HEK293 (cell line): ENCODE measurements around the gene PBRM1.

Experiments
- CTCF ChIA-PET: fragments of 350-600 bp; formaldehyde crosslinking; extraction: SDS; loops from one replicate; lab custom pipeline; 2021; ENCODE audit warnings: antibody characterized with exemption; lab: Yijun Ruan, JAX
- POLR2A ChIA-PET: fragments of 300-600 bp; formaldehyde crosslinking; extraction: SDS; loops from one replicate; lab custom pipeline; 2020; ENCODE audit warnings: antibody characterized with exemption, inconsistent platforms; lab: Yijun Ruan, JAX
- H3K27ac ChIP-seq: fragments of 200-500 bp; sonication (Bioruptor generic); 2 replicates; pipeline ENCODE4 v1.5.1; 2014; ENCODE audit warnings: low read depth, low read length, control low read depth, inconsistent platforms; ENCODE audit errors: extremely low read depth
- H3K36me3 ChIP-seq, 2 experiments: fragments of 200-500 bp in 1 of 2; sonication (Bioruptor generic) in 1 of 2; 1 replicate in 1 of 2; 2 replicates in 1 of 2; pipeline ENCODE4 v1.5.1; 2014 to 2017; ENCODE audit warnings: inconsistent platforms in 2 of 2, low read length in 2 of 2; ENCODE audit not compliant: control insufficient read depth in 2 of 2, insufficient read depth in 1 of 2
- H3K4me1 ChIP-seq: fragments of 200-500 bp; sonication (Bioruptor generic); 2 replicates; pipeline ENCODE4 v1.5.1; 2014; ENCODE audit warnings: mild to moderate bottlenecking, low read length, inconsistent platforms; ENCODE audit not compliant: control insufficient read depth, insufficient read depth
- H3K4me3 ChIP-seq: 2 replicates; pipeline ENCODE4 v1.5.1; 2011; ENCODE audit warnings: low read depth, mild to moderate bottlenecking, control low read depth, low read length, moderate library complexity
- H3K9me3 ChIP-seq: fragments of 200-500 bp; sonication (Bioruptor generic); 2 replicates; pipeline ENCODE4 v1.5.1; 2014; ENCODE audit warnings: low read depth, low read length, inconsistent platforms; ENCODE audit not compliant: control insufficient read depth, insufficient read depth
- KLF1 ChIP-seq: fragments of 450-650 bp; formaldehyde crosslinking; IDR thresholded peaks from 2 replicates; pipeline ENCODE4 v1.5.1; 2016; ENCODE audit warnings: missing biosample characterization, missing genetic modification characterization
- KLF10 ChIP-seq: fragments of 450-650 bp; IDR thresholded peaks from 2 replicates; pipeline ENCODE4 v1.5.1; 2018; ENCODE audit warnings: missing biosample characterization, mild to moderate bottlenecking, missing genetic modification characterization
- KLF9 ChIP-seq: fragments of 450-650 bp; formaldehyde crosslinking; IDR thresholded peaks from 2 replicates; pipeline ENCODE4 v1.5.1; 2016; ENCODE audit warnings: missing biosample characterization, missing genetic modification characterization, low read depth
- PRDM1 ChIP-seq: fragments of 450-650 bp; formaldehyde crosslinking; IDR thresholded peaks from 2 replicates; pipeline ENCODE4; 2016; ENCODE audit warnings: missing biosample characterization, missing genetic modification characterization
- TCF7L2 ChIP-seq: IDR thresholded peaks from 2 replicates; pipeline ENCODE4 v1.6.1; 2011; ENCODE audit warnings: low read depth, mild to moderate bottlenecking, inconsistent platforms, low read length, moderate library complexity, borderline replicate concordance
- ZBTB20 ChIP-seq: fragments of 450-650 bp; formaldehyde crosslinking; IDR thresholded peaks from 2 replicates; pipeline ENCODE4 v1.5.1; 2016; ENCODE audit warnings: missing biosample characterization, missing genetic modification characterization
- ZNF10 ChIP-seq: fragments of 450-650 bp; formaldehyde crosslinking; IDR thresholded peaks from 2 replicates; pipeline ENCODE4 v1.5.1; 2017; ENCODE audit warnings: missing biosample characterization, missing genetic modification characterization
- ZNF132 ChIP-seq: fragments of 450-650 bp; formaldehyde crosslinking; IDR thresholded peaks from 2 replicates; pipeline ENCODE4 v1.5.1; 2017; ENCODE audit warnings: missing biosample characterization, missing genetic modification characterization, borderline replicate concordance
- ZNF157 ChIP-seq: fragments of 450-650 bp; formaldehyde crosslinking; IDR thresholded peaks from 2 replicates; pipeline ENCODE4 v1.5.1; 2016; ENCODE audit warnings: missing biosample characterization, missing genetic modification characterization
- ZNF221 ChIP-seq: fragments of 450-650 bp; formaldehyde crosslinking; IDR thresholded peaks from 2 replicates; pipeline ENCODE4 v1.5.1; 2017; ENCODE audit warnings: missing biosample characterization, missing genetic modification characterization, borderline replicate concordance
- ZNF248 ChIP-seq: fragments of 450-650 bp; formaldehyde crosslinking; IDR thresholded peaks from 2 replicates; pipeline ENCODE4 v1.5.1; 2017; ENCODE audit warnings: missing biosample characterization, missing genetic modification characterization
- ZNF292 ChIP-seq: fragments of 450-650 bp; formaldehyde crosslinking; IDR thresholded peaks from 2 replicates; pipeline ENCODE4 v1.5.1; 2016; ENCODE audit warnings: low read depth, missing biosample characterization, missing genetic modification characterization, borderline replicate concordance
- ZNF341 ChIP-seq: fragments of 450-650 bp; formaldehyde crosslinking; IDR thresholded peaks from 2 replicates; pipeline ENCODE4; 2016; ENCODE audit warnings: low read depth, missing biosample characterization, missing genetic modification characterization
- ZNF416 ChIP-seq: fragments of 450-650 bp; formaldehyde crosslinking; IDR thresholded peaks from 2 replicates; pipeline ENCODE4 v1.5.1; 2016; ENCODE audit warnings: missing biosample characterization, missing genetic modification characterization
- ZNF501 ChIP-seq: fragments of 450-650 bp; formaldehyde crosslinking; IDR thresholded peaks from 2 replicates; pipeline ENCODE4 v1.5.1; 2016; ENCODE audit warnings: missing biosample characterization, missing genetic modification characterization
- ZNF558 ChIP-seq: fragments of 450-650 bp; formaldehyde crosslinking; IDR thresholded peaks from 2 replicates; pipeline ENCODE4 v1.5.1; 2016; ENCODE audit warnings: missing biosample characterization, missing genetic modification characterization
- ZNF561 ChIP-seq: fragments of 450-650 bp; IDR thresholded peaks from 2 replicates; pipeline ENCODE4 v1.5.1; 2018; ENCODE audit warnings: missing biosample characterization, missing genetic modification characterization, borderline replicate concordance
- ZNF621 ChIP-seq: fragments of 450-650 bp; formaldehyde crosslinking; IDR thresholded peaks from 2 replicates; pipeline ENCODE4 v1.5.1; 2017; ENCODE audit warnings: missing biosample characterization, missing genetic modification characterization
- ZNF670 ChIP-seq: fragments of 450-650 bp; formaldehyde crosslinking; IDR thresholded peaks from 2 replicates; pipeline ENCODE4 v1.5.1; 2016; ENCODE audit warnings: missing biosample characterization, missing genetic modification characterization, low read depth
- TF ChIP-seq, protein P1 (sequence below): fragments of 450-650 bp; formaldehyde crosslinking; IDR thresholded peaks from 2 replicates; pipeline ENCODE4 v1.5.1; 2016; ENCODE audit warnings: missing biosample characterization, missing genetic modification characterization
- TF ChIP-seq, protein P2 (sequence below): fragments of 450-650 bp; formaldehyde crosslinking; IDR thresholded peaks from 2 replicates; pipeline ENCODE4 v1.5.1; 2017; ENCODE audit warnings: missing biosample characterization, missing genetic modification characterization
- TF ChIP-seq, protein P3 (sequence below): fragments of 450-650 bp; formaldehyde crosslinking; IDR thresholded peaks from 2 replicates; pipeline ENCODE4 v1.5.1; 2016; ENCODE audit warnings: missing biosample characterization, missing genetic modification characterization

Gene PBRM1

DNA sequence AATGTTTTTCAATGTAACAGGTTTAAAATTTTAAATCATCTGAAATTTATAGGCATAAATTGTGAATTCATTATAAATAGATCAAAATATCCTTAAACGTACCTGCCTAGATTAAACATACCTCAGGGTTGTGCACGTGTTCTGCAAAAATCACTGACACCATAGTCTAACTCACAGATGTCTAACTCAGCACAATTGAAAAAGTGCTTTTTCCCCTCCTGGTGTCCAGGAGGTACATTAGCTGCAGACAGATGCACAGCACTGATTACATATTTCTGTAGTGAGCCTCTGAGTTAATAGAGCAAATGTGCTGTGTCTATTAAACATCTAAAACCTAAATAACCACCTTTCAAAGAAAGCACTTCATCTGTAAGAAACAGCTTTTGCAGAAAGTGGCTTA is 138.6 kb downstream of the PBRM1 start:
- no peak for TF ChIP-seq PRDM1 (tag by site-specific recombination)
- no peak for TF ChIP-seq ZNF416
- TF ChIP-seq ZNF157 (tag by site-specific recombination): no peak
- POLR2A ChIA-PET: interaction anchor here (1.5 kb wide), 1 partner anchor 11 kb away, joined by 4 read pairs; the partner anchor contains the start of gene UQCC5
- H3K4me3 ChIP-seq: no peak overlapping the region
- CTCF ChIA-PET: no interaction called here
- no peaks in the 10 kb centered on the region for H3K9me3 ChIP-seq
- H3K36me3 ChIP-seq: peaks cover 10 to 62% of the 10 kb centered on the region in 2 experiments
- no peak overlapping the region for H3K27ac ChIP-seq
- no peaks in the 10 kb centered on the region for H3K4me1 ChIP-seq

DNA sequence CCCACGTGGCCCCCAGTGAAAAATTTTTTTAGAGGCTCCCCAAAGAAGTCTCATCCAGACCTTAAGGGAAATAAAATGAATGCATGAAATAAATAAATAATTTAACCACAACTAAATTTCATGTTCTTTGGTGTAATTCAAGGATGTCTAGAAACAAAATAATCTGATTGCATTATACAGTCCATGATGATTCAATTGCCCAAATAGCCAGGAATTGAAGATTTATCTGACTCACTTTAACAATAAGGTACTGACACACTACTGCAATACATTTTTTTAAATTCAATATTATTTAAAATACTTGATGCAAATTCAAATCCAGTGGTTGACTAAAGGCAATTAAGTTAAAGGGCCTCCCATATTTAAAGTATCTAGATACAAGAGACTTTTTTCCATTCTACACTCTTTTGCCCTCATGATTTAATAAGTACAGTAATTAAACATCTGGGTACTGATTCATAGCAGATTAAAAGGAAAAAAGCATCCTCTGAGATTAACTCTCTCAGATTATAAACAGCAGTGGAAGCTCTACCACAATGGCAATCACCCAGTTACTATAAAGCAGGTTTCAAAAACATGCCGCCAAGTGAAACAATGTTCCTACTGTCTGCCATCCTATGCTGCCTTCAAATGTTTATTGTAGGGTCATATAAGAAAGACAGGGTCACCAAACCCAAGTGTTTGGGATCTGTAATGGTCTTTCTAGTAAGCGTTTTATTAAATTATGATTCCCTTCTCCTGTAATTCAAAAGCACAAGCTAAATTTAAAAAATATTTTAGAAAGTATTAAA is 139.4 kb downstream of the PBRM1 start:
- ChIA-PET POLR2A (interaction anchor here (1.5 kb wide), 1 partner anchor 10 kb away, joined by 4 read pairs; the partner anchor contains the start of gene UQCC5), CTCF (no interaction called here)
- Histone ChIP-seq H3K4me3 (no peak overlapping the region), H3K4me1 (no peaks in the 10 kb centered on the region), H3K9me3 (no peaks in the 10 kb centered on the region), H3K27ac (no peak overlapping the region), H3K36me3 (peaks cover 10 to 59% of the 10 kb centered on the region in 2 experiments)
- no peak for TF ChIP-seq ZNF558 (tag by site-specific recombination)
- no peak for TF ChIP-seq KLF9 (tag by site-specific recombination)
- TF ChIP-seq ZNF132 (tag by site-specific recombination): no peak
- TF ChIP-seq ZNF416: no peak
- no peak for TF ChIP-seq ZBTB20
- TF ChIP-seq, protein P1, sequence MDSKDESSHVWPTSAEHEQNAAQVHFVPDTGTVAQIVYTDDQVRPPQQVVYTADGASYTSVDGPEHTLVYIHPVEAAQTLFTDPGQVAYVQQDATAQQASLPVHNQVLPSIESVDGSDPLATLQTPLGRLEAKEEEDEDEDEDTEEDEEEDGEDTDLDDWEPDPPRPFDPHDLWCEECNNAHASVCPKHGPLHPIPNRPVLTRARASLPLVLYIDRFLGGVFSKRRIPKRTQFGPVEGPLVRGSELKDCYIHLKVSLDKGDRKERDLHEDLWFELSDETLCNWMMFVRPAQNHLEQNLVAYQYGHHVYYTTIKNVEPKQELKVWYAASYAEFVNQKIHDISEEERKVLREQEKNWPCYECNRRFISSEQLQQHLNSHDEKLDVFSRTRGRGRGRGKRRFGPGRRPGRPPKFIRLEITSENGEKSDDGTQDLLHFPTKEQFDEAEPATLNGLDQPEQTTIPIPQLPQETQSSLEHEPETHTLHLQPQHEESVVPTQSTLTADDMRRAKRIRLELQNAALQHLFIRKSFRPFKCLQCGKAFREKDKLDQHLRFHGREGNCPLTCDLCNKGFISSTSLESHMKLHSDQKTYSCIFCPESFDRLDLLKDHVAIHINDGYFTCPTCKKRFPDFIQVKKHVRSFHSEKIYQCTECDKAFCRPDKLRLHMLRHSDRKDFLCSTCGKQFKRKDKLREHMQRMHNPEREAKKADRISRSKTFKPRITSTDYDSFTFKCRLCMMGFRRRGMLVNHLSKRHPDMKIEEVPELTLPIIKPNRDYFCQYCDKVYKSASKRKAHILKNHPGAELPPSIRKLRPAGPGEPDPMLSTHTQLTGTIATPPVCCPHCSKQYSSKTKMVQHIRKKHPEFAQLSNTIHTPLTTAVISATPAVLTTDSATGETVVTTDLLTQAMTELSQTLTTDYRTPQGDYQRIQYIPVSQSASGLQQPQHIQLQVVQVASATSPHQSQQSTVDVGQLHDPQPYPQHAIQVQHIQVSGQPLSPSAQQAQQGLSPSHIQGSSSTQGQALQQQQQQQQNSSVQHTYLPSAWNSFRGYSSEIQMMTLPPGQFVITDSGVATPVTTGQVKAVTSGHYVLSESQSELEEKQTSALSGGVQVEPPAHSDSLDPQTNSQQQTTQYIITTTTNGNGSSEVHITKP: no peak

DNA sequence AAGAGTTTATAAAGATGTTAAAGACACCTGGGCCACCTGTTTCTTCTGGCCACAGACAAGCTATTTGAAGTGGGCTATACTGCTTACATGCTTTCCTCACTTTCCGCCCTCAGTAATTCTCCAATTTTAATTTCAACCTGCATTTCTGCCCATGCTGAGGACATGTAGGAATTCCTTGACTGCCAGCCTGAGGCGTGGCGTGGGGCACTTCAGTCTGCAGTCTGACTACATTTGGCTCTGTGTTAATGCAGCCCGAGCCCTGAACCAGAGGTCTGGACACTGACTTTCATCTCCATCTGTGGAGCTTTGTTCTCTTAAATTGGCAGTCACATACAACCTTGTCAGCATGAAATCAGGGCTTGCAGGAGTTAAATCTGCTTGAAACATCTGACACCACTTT is 140.8 kb downstream of the PBRM1 start:
- H3K9me3 ChIP-seq: no peaks in the 10 kb centered on the region
- ChIA-PET CTCF (no interaction called here), POLR2A (interaction anchor here (1.3 kb wide), 1 partner anchor 9 kb away, joined by 5 read pairs; the partner anchor contains the start of gene UQCC5)
- no peak overlapping the region for H3K4me3 ChIP-seq
- no peak overlapping the region for H3K27ac ChIP-seq
- H3K4me1 ChIP-seq: no peaks in the 10 kb centered on the region
- TF ChIP-seq ZNF501 (no peak), ZNF561 (tag by site-specific recombination) (no peak), KLF10 (tag by site-specific recombination) (no peak), ZNF341 (tag by site-specific recombination) (no peak), ZNF292 (tag by site-specific recombination) (no peak), ZNF10 (tag by site-specific recombination) (no peak), ZNF221 (tag by site-specific recombination) (no peak), ZNF621 (no peak), TCF7L2 (no peak), ZNF670 (no peak), ZNF248 (tag by site-specific recombination) (no peak), KLF1 (tag by site-specific recombination) (no peak)
- TF ChIP-seq, protein P2, sequence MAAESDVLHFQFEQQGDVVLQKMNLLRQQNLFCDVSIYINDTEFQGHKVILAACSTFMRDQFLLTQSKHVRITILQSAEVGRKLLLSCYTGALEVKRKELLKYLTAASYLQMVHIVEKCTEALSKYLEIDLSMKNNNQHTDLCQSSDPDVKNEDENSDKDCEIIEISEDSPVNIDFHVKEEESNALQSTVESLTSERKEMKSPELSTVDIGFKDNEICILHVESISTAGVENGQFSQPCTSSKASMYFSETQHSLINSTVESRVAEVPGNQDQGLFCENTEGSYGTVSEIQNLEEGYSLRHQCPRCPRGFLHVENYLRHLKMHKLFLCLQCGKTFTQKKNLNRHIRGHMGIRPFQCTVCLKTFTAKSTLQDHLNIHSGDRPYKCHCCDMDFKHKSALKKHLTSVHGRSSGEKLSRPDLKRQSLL (tag by site-specific recombination): no peak
- TF ChIP-seq, protein P3, sequence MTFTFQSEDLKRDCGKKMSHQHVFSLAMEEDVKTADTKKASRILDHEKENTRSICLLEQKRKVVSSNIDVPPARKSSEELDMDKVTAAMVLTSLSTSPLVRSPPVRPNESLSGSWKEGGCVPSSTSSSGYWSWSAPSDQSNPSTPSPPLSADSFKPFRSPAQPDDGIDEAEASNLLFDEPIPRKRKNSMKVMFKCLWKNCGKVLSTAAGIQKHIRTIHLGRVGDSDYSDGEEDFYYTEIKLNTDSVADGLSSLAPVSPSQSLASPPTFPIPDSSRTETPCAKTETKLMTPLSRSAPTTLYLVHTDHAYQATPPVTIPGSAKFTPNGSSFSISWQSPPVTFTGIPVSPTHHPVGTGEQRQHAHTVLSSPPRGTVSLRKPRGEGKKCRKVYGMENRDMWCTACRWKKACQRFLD (tag by site-specific recombination): no peak
- H3K36me3 ChIP-seq: peaks cover 10 to 60% of the 10 kb centered on the region in 2 experiments
